Activated CD8-positive, alpha-beta T cell treated with anti-CD3 and anti-CD28 coated beads, Interleukin-2, amount 10 ng/mL, durations not matched to agents 7 days and 5 days (primary cell): ENCODE data around the gene BICC1. TPM values are rescaled to one million over a fixed set of nuclear protein-coding genes. Genes with fewer than 3 reads are reported as not detected.
A peak's percentile ranks its signal among the peaks of the same experiment; 100 is the strongest.

ENCODE experiments used
- ATAC-seq: fragments of 150-1000 bp; cut with Tn5 transposase; one replicate; pipeline ENCODE4 v1.10.0; 2021; ENCODE audit warnings: moderate library complexity
- CTCF ChIA-PET: fragments of 350-600 bp; sonication (Branson Sonifier 250); formaldehyde crosslinking; loops from one replicate; lab custom pipeline; 2021; ENCODE audit warnings: antibody characterized with exemption; lab: Charles Lee
- POLR2A ChIA-PET: fragments of 350-600 bp; sonication (Branson Sonifier 250); formaldehyde crosslinking; loops from one replicate; lab custom pipeline; 2021; ENCODE audit warnings: antibody characterized with exemption; lab: Charles Lee
- DNase-seq: peaks from one replicate; pipeline ENCODE4 v3.0.0-alpha.2; 2020
- H3K27ac Mint-ChIP-seq: one replicate; pipeline ENCODE4 v1.8.0; 2021; ENCODE audit warnings: mild to moderate bottlenecking, mixed read lengths
- H3K27me3 Mint-ChIP-seq: one replicate; pipeline ENCODE4 v1.8.0; 2021; ENCODE audit warnings: low read depth, mixed read lengths
- H3K36me3 Mint-ChIP-seq: one replicate; pipeline ENCODE4 v1.8.0; 2021; ENCODE audit warnings: low read depth, mixed read lengths
- H3K4me1 Mint-ChIP-seq: one replicate; pipeline ENCODE4 v1.8.0; 2021; ENCODE audit warnings: low read depth, mixed read lengths
- H3K4me3 Mint-ChIP-seq: one replicate; pipeline ENCODE4 v1.8.0; 2021; ENCODE audit warnings: mild to moderate bottlenecking, mixed read lengths
- H3K9me3 Mint-ChIP-seq: one replicate; pipeline ENCODE4 v1.8.0; 2022; ENCODE audit warnings: mixed read lengths; ENCODE audit not compliant: insufficient read depth
- total RNA-seq, 2 experiments: library from RNA; stranded (reverse); gene quantifications; one replicate each; pipeline ENCODE4 v1.2.3, GENCODE V29; 2021

BICC1 gene
- total RNA-seq, 2 experiments from 2014 or later, result not detected

DNA sequence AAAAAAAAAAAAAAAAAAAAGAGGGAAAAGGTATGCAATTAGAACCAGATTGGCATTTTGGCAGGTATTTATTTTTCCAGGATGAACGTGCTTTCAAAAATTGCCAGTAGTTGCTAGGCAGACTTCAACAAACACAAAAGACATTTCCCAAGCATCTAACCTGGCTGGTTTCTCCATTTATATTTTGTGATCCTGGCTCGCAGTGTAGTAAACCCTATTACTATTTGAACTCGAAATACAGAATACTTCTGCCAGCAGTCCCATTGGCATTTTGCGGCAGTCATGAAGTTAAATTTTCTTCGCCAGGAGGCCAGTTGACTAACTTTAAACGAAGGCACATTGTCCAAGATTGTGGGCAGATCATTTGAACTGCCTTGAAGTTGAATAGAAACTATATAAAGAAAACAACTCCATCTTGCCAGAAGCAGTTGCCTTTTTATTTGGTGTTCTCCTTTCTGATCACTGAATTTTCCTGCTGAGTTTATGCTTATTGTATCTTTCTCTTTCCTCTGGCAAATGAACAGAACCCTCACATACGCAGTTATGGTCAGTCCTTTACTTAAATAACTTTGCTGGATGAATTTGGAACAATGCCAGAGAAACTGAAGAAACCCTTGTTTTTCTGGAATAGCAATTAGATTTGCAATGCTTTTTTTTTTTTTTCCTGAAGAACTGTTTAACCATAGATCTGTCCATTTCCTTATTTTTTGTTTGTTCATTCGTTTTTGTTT is 132.9 kb downstream of the BICC1 start:
- no peak for ATAC-seq
- Mint-ChIP-seq H3K27me3 (no peaks in the 10 kb centered on the region), H3K4me1 (no peaks in the 10 kb centered on the region), H3K36me3 (no peaks in the 10 kb centered on the region), H3K9me3 (no peaks in the 10 kb centered on the region), H3K27ac (no peak overlapping the region), H3K4me3 (no peak overlapping the region)
- CTCF ChIA-PET, result no interaction called here
- DNase-seq, result no peak
- POLR2A ChIA-PET, result no interaction called here

DNA sequence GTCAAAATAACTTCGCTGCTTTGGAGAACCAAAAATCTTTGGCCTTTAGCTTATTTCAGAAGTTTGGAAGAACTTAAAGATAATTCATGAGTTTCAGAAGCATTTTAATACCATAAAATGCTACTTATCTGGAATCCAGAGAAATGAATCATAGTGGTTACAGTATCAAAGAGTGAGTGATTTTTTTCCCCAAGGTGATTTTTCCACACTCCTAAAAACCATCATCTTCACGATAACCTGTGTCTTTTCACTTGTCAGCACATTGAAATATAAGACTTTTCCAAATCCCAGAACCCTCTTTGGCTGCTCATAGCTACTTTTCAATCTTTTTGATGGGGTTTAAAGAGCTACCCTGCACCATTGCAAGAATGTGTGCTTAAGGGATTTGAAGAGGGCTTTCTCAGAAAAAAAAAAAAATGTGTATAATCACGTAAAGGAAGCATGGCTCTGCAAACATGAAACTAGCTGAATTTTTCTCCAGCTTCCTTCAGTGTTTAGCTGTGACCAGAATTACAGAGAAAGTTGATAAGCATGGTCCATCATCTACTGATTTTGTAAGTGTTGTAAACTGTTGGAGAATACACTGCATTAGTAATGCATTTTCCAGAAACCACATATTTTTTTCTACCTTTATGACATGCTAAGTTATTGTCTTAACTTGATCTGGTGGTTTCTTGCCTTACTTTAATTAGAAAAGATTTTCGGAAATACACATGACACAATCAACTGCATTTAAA is 134.9 kb downstream of the BICC1 start:
- H3K36me3 Mint-ChIP-seq, result no peaks in the 10 kb centered on the region
- H3K27me3 Mint-ChIP-seq, result no peaks in the 10 kb centered on the region
- H3K4me3 Mint-ChIP-seq, result no peak overlapping the region
- POLR2A ChIA-PET, result no interaction called here
- H3K4me1 Mint-ChIP-seq, result no peaks in the 10 kb centered on the region
- DNase-seq, result no peak
- ATAC-seq, result no peak
- no peak overlapping the region for H3K27ac Mint-ChIP-seq
- CTCF ChIA-PET, result no interaction called here
- no peaks in the 10 kb centered on the region for H3K9me3 Mint-ChIP-seq

DNA sequence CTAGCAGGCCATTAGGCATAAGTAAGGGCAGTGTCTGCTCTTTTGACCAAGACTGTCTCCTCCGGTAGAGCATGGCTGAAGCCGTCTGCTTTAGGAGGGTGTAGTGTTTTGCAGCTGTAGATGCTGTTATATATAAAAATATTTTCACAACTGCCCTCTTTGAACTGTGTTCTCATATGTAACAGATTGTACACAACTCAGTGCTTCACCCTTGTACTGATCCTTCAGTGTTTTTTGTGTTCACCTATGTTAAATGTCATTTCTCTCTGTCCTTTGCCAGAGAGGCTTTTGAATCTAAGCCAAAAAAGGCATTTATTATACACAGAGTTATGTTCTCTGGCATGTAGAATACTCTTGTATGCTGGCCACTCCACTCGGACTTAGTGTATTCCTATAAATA is 135.5 kb downstream of the BICC1 start:
- Mint-ChIP-seq H3K4me3 (no peak overlapping the region), H3K27me3 (no peaks in the 10 kb centered on the region), H3K36me3 (no peaks in the 10 kb centered on the region), H3K9me3 (no peaks in the 10 kb centered on the region), H3K27ac (no peak overlapping the region), H3K4me1 (no peaks in the 10 kb centered on the region)
- ATAC-seq, result no peak
- ChIA-PET CTCF (no interaction called here), POLR2A (no interaction called here)
- no peak for DNase-seq

DNA sequence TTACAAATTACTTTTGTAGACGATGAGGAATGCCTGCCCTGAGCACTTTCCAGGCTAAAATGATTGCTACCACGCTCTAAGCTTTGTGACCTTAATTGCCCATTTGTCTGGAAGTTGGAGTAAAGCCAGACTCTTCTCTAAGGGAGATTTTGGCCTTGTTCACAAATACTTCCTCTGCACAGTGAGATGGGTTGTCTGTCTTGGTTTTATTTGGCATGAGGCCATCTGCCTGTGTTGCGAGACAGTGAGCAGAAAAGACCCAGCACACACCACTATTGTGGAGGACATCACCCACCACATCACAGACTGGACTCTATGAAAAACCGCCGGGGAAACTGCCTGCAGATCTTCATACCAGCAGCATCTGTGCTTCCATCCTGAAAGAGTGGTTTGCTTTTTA is 138.4 kb downstream of the BICC1 start:
- Mint-ChIP-seq H3K4me1 (no peaks in the 10 kb centered on the region), H3K27me3 (no peaks in the 10 kb centered on the region), H3K9me3 (no peaks in the 10 kb centered on the region), H3K27ac (no peak overlapping the region), H3K36me3 (no peaks in the 10 kb centered on the region), H3K4me3 (no peak overlapping the region)
- DNase-seq (no peak), ATAC-seq (no peak)
- CTCF ChIA-PET, result no interaction called here
- POLR2A ChIA-PET, result no interaction called here

DNA sequence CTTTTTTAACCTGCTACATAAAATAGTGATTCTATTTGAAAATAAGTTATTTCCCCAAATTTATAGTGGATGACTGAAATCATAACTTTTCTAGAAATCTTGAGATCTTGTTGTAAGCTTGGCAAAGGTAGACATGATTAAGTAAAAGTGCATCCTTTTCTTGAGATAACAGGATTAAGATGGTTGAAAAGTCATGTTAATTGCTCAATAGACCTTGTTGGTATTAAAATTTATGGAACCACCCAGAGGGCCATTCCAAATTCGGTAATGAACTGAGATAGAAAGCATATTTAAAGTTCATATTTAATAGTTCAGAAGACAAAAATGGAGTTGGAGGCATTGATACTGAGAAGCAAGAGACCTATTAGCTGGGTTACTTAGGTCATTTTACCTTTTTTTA is 139.1 kb downstream of the BICC1 start:
- ChIA-PET POLR2A (no interaction called here), CTCF (no interaction called here)
- Mint-ChIP-seq H3K27me3 (no peaks in the 10 kb centered on the region), H3K4me1 (no peaks in the 10 kb centered on the region), H3K27ac (no peak overlapping the region), H3K36me3 (no peaks in the 10 kb centered on the region), H3K9me3 (no peaks in the 10 kb centered on the region), H3K4me3 (no peak overlapping the region)
- ATAC-seq (no peak), DNase-seq (no peak)

DNA sequence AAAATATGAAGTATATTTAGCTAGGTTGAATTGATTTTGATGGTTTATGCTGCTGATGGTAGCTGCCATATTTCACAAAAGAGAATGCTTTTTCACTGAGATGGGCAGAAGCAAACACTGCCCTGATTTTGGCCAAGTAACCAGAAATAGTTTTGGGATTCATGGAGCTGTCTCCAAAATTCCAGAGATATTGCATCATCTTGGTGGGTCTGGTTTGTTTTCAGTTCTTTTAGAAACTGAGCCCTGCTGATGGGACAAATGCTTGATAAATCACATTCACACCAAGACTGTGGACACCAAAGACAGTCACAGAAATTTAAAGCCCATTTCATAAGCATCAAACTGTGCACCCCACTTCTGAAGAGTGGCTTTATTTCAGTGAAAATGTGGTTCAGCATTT is 140.5 kb downstream of the BICC1 start:
- ChIA-PET CTCF (no interaction called here), POLR2A (no interaction called here)
- Mint-ChIP-seq H3K27me3 (no peaks in the 10 kb centered on the region), H3K36me3 (no peaks in the 10 kb centered on the region), H3K4me1 (no peaks in the 10 kb centered on the region), H3K9me3 (no peaks in the 10 kb centered on the region), H3K27ac (no peak overlapping the region), H3K4me3 (no peak overlapping the region)
- ATAC-seq (no peak), DNase-seq (no peak)

DNA sequence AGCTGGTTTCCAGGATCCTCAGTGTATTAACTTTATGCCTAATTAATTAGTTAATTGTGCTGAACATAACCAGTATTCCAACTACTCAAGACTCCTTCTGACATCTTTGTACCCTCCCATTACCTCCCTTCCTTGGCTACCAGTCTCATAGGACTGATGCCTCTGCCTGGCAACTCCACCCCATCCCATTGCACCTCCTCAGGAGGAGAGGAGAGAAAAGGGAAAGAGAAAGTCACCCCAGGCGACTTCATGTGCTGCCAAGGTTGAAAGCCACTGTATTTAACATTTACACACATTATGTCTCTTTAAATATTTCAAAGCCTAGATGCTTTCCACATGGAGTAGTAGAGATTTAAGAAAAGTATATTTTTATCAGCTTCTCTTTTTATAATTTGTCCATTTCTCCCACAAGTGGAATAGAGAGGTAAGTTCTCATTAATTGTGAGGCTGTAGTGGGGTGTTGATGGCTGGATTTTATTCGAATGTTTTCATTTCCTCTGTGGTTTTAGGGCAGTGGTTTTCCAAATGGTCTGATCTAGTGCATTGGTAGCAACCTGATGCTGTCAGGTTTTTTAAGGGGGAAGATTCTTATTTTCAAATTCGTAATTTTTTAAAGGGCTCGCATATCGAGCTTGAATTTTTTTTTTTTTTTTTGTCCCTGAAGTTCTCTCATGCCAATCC is 148.0 kb downstream of the BICC1 start:
- ATAC-seq, result no peak
- no peaks in the 10 kb centered on the region for H3K27me3 Mint-ChIP-seq
- ChIA-PET CTCF (no interaction called here), POLR2A (no interaction called here)
- H3K4me3 Mint-ChIP-seq, result no peak overlapping the region
- H3K9me3 Mint-ChIP-seq, result peaks cover 19% of the 10 kb centered on the region
- peaks cover 10% of the 10 kb centered on the region for H3K4me1 Mint-ChIP-seq
- H3K27ac Mint-ChIP-seq, result no peak overlapping the region
- no peak for DNase-seq
- H3K36me3 Mint-ChIP-seq, result no peaks in the 10 kb centered on the region

DNA sequence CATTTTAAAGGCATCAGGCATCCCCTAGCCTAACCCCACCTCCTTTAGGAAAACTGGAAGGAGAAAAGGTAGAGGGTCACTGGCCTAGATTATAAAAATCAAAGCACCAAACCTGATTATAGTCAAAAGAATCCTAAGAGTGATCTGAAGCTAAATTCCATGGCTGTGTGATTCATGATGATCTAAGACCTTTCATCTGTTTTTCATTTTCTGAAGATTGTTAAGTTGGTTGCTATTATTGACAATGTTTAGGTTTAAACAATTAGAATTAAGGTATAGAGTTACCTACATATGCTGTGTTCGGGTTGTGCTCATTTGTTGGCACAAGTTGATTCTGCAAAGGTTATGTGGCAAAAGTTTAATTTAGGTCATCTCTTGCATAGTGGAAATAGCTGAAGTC is 148.7 kb downstream of the BICC1 start:
- Mint-ChIP-seq H3K4me1 (peaks cover 15% of the 10 kb centered on the region), H3K9me3 (peaks cover 19% of the 10 kb centered on the region), H3K4me3 (no peak overlapping the region), H3K36me3 (no peaks in the 10 kb centered on the region), H3K27me3 (no peaks in the 10 kb centered on the region), H3K27ac (no peak overlapping the region)
- CTCF ChIA-PET, result no interaction called here
- POLR2A ChIA-PET, result no interaction called here
- DNase-seq (no peak), ATAC-seq (no peak)

DNA sequence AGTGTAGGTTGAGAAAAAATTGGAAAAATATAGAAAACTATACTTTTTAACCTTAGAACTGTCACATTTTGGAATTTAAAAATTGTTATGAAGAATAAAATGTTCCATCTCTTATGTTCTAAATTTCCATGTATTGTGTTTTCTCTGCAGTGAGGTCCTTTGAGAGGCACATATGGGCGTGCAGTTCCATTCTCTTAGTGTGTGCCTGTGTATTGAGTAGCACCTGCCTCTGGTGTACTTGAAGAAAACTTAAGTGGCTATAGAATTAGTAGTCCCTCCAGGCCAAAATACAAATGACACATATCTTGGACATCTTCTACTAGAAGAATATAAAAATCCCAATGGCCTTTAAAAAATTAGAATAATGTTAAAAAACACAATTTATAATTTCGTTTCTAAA is 149.2 kb downstream of the BICC1 start:
- Mint-ChIP-seq H3K27ac (no peak overlapping the region), H3K36me3 (no peaks in the 10 kb centered on the region), H3K4me1 (peaks cover 16% of the 10 kb centered on the region), H3K4me3 (no peak overlapping the region), H3K9me3 (peaks cover 19% of the 10 kb centered on the region), H3K27me3 (no peaks in the 10 kb centered on the region)
- ChIA-PET POLR2A (no interaction called here), CTCF (no interaction called here)
- ATAC-seq (no peak), DNase-seq (no peak)

DNA sequence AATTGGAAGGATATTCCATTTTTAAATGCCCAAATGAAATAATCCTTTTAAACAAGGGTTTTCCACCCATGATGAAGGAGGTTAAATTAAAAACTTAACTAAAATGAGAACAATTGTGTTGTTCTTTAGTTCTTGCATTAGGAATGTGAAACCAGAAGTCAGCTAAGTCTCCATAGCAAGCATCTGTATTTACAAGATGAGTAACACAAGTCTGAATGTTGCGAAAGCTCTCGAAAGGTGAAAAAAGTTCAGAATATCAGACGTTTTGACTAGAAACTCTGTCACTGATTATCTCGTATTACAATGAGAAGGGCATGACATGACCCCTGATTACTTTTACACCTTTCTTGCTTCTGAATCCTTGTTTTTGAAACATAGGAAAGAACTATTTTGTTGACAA is 149.6 kb downstream of the BICC1 start:
- no peaks in the 10 kb centered on the region for H3K27me3 Mint-ChIP-seq
- peaks cover 19% of the 10 kb centered on the region for H3K9me3 Mint-ChIP-seq
- no peak overlapping the region for H3K27ac Mint-ChIP-seq
- peaks cover 16% of the 10 kb centered on the region for H3K4me1 Mint-ChIP-seq
- no peak for ATAC-seq
- no peaks in the 10 kb centered on the region for H3K36me3 Mint-ChIP-seq
- POLR2A ChIA-PET, result no interaction called here
- H3K4me3 Mint-ChIP-seq, result no peak overlapping the region
- no peak for DNase-seq
- CTCF ChIA-PET, result no interaction called here

DNA sequence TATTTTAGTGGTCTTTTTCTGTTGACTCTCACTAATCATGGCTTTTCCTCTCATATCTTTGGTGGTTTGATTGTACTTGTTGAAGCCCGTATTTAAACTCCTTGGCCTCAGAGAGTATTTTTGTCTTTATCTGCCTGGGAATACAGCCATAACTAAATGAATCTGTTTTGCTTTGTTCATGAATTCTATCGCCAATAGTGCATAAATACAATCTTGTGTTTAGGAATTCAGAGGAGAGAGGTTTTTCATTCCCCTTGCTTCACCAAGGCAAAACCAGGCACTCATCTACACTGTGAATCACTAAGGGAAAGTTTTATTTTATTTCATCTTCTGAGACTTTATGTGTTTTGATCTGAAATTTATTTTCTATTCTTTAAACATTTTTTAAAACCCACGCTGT is 152.7 kb downstream of the BICC1 start:
- Mint-ChIP-seq H3K27me3 (peaks cover 2% of the 10 kb centered on the region), H3K36me3 (no peaks in the 10 kb centered on the region), H3K4me3 (no peak overlapping the region), H3K27ac (no peak overlapping the region), H3K4me1 (peaks cover 16% of the 10 kb centered on the region), H3K9me3 (peaks cover 19% of the 10 kb centered on the region)
- ChIA-PET POLR2A (no interaction called here), CTCF (interaction anchor here (1.2 kb wide), 1 partner anchor 16 kb away, joined by 4 read pairs; no protein-coding TSS in a partner anchor)
- DNase-seq (no peak), ATAC-seq (no peak)

DNA sequence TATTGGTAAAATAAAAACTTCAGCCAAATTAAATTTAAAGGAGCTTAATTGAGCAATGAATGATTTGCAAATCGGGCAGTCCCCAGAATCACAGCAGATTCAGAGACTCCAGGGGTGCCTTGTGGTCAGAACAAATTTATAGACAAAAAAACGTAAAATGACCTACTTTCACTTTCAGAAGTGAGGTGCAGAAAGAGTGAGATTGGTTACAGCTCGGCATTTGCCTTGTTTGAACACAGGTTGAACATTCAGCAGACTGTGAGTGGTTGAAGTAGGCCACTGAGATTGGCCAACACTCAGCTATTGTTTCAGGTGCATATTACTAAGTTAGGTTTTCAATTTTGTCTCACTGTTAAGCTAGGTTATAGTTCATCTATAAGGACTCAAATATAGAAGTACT is 153.4 kb downstream of the BICC1 start:
- ChIA-PET CTCF (interaction anchor here (1.2 kb wide), 1 partner anchor 15 kb away, joined by 4 read pairs; no protein-coding TSS in a partner anchor), POLR2A (interaction anchor here (0.8 kb wide), 1 partner anchor 597 kb away, joined by 4 read pairs; no protein-coding TSS in a partner anchor)
- Mint-ChIP-seq H3K27ac (peak overlapping the region; percentile 33), H3K4me3 (peak overlapping the region; percentile 53), H3K9me3 (peaks cover 19% of the 10 kb centered on the region), H3K27me3 (peaks cover 2% of the 10 kb centered on the region), H3K4me1 (peaks cover 11% of the 10 kb centered on the region), H3K36me3 (no peaks in the 10 kb centered on the region)
- ATAC-seq, result peak; percentile 80
- DNase-seq, result peak; percentile 35
